Progenitor cell of endocrine pancreas (in vitro differentiated cells): ENCODE measurements around the gene MACROD2. TPM values are rescaled to one million over a fixed set of nuclear protein-coding genes. Genes with fewer than 3 reads are reported as not detected.

Experiments
- DNase-seq: peaks from one replicate; pipeline ENCODE4 v3.0.0; 2021; ENCODE audit warnings: low spot score; ENCODE audit not compliant: unreplicated experiment
- H3K27ac Mint-ChIP-seq: 2 replicates; pipeline ENCODE4 v1.8.0; 2021; ENCODE audit warnings: mild to moderate bottlenecking, moderate library complexity, mixed read lengths
- H3K27me3 Mint-ChIP-seq: 2 replicates; pipeline ENCODE4 v1.8.0; 2021; ENCODE audit warnings: mixed read lengths
- H3K36me3 Mint-ChIP-seq: 2 replicates; pipeline ENCODE4 v1.8.0; 2022; ENCODE audit warnings: mixed read lengths; ENCODE audit not compliant: insufficient read depth
- H3K4me1 Mint-ChIP-seq: 2 replicates; pipeline ENCODE4 v1.8.0; 2021; ENCODE audit warnings: low read depth, mixed read lengths
- H3K4me3 Mint-ChIP-seq: 2 replicates; pipeline ENCODE4 v1.8.0; 2021; ENCODE audit warnings: low read depth, mild to moderate bottlenecking, moderate library complexity, mixed read lengths
- H3K9me3 Mint-ChIP-seq: 2 replicates; pipeline ENCODE4 v1.8.0; 2021; ENCODE audit warnings: low read depth, mixed read lengths
- CTCF ChIP-seq: fragments of 200-600 bp; sonication (generic); IDR thresholded peaks from one replicate; pipeline ENCODE4 v1.5.0; 2021; ENCODE audit warnings: antibody characterized with exemption, mild to moderate bottlenecking; ENCODE audit not compliant: unreplicated experiment
- total RNA-seq: library from RNA; stranded (reverse); gene quantifications from 2 replicates; pipeline ENCODE4 v1.2.1, GENCODE V29; 2021

MACROD2 gene
- total RNA-seq, 1 donor from 2014 or later, result 7.6 TPM

GRCh38 chr20:14829906-14830305 lies 834.6 kb downstream of the MACROD2 start:
- Mint-ChIP-seq H3K4me3 (no peak overlapping the region), H3K36me3 (no peaks in the 10 kb centered on the region), H3K9me3 (no peaks in the 10 kb centered on the region), H3K27ac (no peak overlapping the region), H3K27me3 (no peaks in the 10 kb centered on the region), H3K4me1 (peaks cover 29% of the 10 kb centered on the region)
- TF ChIP-seq CTCF, result no peak
- DNase-seq, result no peak

GRCh38 chr20:14830466-14830865 lies 835.1 kb downstream of the MACROD2 start:
- Mint-ChIP-seq H3K4me1 (peaks cover 25% of the 10 kb centered on the region), H3K27ac (no peak overlapping the region), H3K36me3 (no peaks in the 10 kb centered on the region), H3K27me3 (no peaks in the 10 kb centered on the region), H3K9me3 (no peaks in the 10 kb centered on the region), H3K4me3 (no peak overlapping the region)
- DNase-seq, result no peak
- TF ChIP-seq CTCF, result no peak

GRCh38 chr20:14830899-14831298 lies 835.6 kb downstream of the MACROD2 start:
- no peak for TF ChIP-seq CTCF
- H3K27me3 Mint-ChIP-seq, result no peaks in the 10 kb centered on the region
- H3K36me3 Mint-ChIP-seq, result no peaks in the 10 kb centered on the region
- no peak for DNase-seq
- no peak overlapping the region for H3K4me3 Mint-ChIP-seq
- H3K4me1 Mint-ChIP-seq, result peaks cover 21% of the 10 kb centered on the region
- H3K9me3 Mint-ChIP-seq, result no peaks in the 10 kb centered on the region
- H3K27ac Mint-ChIP-seq, result no peak overlapping the region

- Mint-ChIP-seq H3K4me3 (no peak overlapping the region), H3K27me3 (no peaks in the 10 kb centered on the region), H3K27ac (no peak overlapping the region), H3K4me1 (peaks cover 6% of the 10 kb centered on the region), H3K9me3 (no peaks in the 10 kb centered on the region), H3K36me3 (no peaks in the 10 kb centered on the region)
- DNase-seq, result no peak
- TF ChIP-seq CTCF, result no peak
Observed at GRCh38 chr20:14832630-14833029, 837.3 kb downstream of the MACROD2 start.

GRCh38 chr20:14838663-14839628 lies 843.6 kb downstream of the MACROD2 start:
- Mint-ChIP-seq H3K4me1 (peaks cover 6% of the 10 kb centered on the region), H3K27ac (no peak overlapping the region), H3K9me3 (no peaks in the 10 kb centered on the region), H3K4me3 (no peak overlapping the region), H3K27me3 (no peaks in the 10 kb centered on the region), H3K36me3 (no peaks in the 10 kb centered on the region)
- DNase-seq, result no peak
- TF ChIP-seq CTCF, result no peak
